Measurements from ENCODE around the gene TSPEAR. TPM values are rescaled to one million over a fixed set of nuclear protein-coding genes. Genes with fewer than 3 reads are reported as not detected.
A peak's percentile ranks its signal among the peaks of the same experiment; 100 is the strongest.
"Not testable (repeated sequence)": the region's sequence is repeated elsewhere in the genome, so short reads cannot be mapped to it uniquely, and the experiment has no call there.

The TSPEAR gene
- total and polyA plus RNA-seq, 11 donors, result 0.01 to 2.6 (median 0.71) TPM; not detected in 2

DNA sequence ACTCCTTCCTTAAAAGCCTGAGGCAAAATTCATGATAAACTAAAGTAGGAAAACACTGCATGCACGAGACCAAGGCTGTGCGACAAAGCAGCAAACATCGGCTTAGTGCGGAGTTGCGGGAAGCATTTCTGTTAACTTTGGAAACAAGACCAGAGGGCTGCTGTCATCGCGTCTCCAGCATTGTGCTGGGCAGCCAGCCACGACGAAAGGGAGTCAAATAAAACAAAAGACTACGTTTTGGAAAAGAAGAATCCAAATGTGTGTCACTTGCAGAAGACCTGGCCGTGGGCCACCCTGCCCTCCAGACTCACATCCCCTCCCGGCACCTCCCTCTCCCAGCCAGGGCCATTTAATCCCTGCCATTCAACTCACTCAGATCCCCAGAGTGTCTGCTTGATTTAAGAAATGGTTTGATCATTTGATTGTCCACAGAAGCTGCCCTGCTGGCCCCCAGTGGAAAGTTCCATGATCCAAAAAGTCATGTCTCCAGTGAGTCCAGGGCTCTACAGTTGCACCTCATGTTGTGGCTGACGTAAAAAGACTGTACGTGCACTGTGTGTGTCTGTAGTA, 67.5 kb downstream of the TSPEAR start:
- no peaks in the 10 kb centered on the region for H3K36me3 ChIP-seq
- ATAC-seq (no peak), DNase-seq (no peak)
- no peak overlapping the region for H3K27ac ChIP-seq
- intact Hi-C loops (cut with DNase I), result no loop called here
- TF ChIP-seq, protein P1, sequence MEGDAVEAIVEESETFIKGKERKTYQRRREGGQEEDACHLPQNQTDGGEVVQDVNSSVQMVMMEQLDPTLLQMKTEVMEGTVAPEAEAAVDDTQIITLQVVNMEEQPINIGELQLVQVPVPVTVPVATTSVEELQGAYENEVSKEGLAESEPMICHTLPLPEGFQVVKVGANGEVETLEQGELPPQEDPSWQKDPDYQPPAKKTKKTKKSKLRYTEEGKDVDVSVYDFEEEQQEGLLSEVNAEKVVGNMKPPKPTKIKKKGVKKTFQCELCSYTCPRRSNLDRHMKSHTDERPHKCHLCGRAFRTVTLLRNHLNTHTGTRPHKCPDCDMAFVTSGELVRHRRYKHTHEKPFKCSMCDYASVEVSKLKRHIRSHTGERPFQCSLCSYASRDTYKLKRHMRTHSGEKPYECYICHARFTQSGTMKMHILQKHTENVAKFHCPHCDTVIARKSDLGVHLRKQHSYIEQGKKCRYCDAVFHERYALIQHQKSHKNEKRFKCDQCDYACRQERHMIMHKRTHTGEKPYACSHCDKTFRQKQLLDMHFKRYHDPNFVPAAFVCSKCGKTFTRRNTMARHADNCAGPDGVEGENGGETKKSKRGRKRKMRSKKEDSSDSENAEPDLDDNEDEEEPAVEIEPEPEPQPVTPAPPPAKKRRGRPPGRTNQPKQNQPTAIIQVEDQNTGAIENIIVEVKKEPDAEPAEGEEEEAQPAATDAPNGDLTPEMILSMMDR (IDR thresholded peaks at IDR 0.05), result no peak
- TF ChIP-seq POLR2A (IDR thresholded peaks at IDR 0.05), result no peak
- H3K4me3 ChIP-seq, result no peak overlapping the region
- peaks cover 0 to 37% (median 13%) of the 10 kb centered on the region in 12 donors for H3K9me3 ChIP-seq
- peaks cover 0 to 22% (median 0%) of the 10 kb centered on the region in 9 donors for H3K27me3 ChIP-seq
- WGBS, 4 donors, result 66 to 81% (median 70%) methylated on average over 14 of the region's 14 CpGs
- H3K4me1 ChIP-seq, result no peaks in the 10 kb centered on the region

GRCh38 chr21:44640761-44641160, 70.6 kb downstream of the TSPEAR start:
- peaks cover 0 to 37% (median 13%) of the 10 kb centered on the region in 12 donors for H3K9me3 ChIP-seq
- 64 to 83% (median 79%) methylated on average over 5 of the region's 5 CpGs for WGBS, 4 donors
- no peak overlapping the region for H3K27ac ChIP-seq
- H3K27me3 ChIP-seq, result peaks cover 0 to 21% (median 0%) of the 10 kb centered on the region in 9 donors
- intact Hi-C loops (cut with DNase I), result no loop called here
- no peak for ATAC-seq
- no peaks in the 10 kb centered on the region for H3K4me1 ChIP-seq
- H3K4me3 ChIP-seq, result no peak overlapping the region
- no peaks in the 10 kb centered on the region for H3K36me3 ChIP-seq
- TF ChIP-seq, protein P1 (IDR thresholded peaks at IDR 0.05), result no peak
- TF ChIP-seq POLR2A (IDR thresholded peaks at IDR 0.05), result no peak
- no peak for DNase-seq

GRCh38 chr21:44639331-44639655, 72.1 kb downstream of the TSPEAR start:
- H3K4me1 ChIP-seq, result no peaks in the 10 kb centered on the region
- H3K4me3 ChIP-seq, result no peak overlapping the region
- peaks cover 0 to 21% (median 0%) of the 10 kb centered on the region in 9 donors for H3K27me3 ChIP-seq
- intact Hi-C loops (cut with DNase I), result no loop called here
- 82 to 90% (median 87%) methylated on average over 8 to 12 of the region's 12 CpGs for WGBS, 4 donors
- H3K27ac ChIP-seq, result no peak overlapping the region
- no peak for ATAC-seq
- no peak for DNase-seq
- TF ChIP-seq, protein P1 (IDR thresholded peaks at IDR 0.05), result no peak
- TF ChIP-seq POLR2A (IDR thresholded peaks at IDR 0.05), result no peak
- no peaks in the 10 kb centered on the region for H3K36me3 ChIP-seq
- peaks cover 0 to 26% (median 3%) of the 10 kb centered on the region in 12 donors for H3K9me3 ChIP-seq

DNA sequence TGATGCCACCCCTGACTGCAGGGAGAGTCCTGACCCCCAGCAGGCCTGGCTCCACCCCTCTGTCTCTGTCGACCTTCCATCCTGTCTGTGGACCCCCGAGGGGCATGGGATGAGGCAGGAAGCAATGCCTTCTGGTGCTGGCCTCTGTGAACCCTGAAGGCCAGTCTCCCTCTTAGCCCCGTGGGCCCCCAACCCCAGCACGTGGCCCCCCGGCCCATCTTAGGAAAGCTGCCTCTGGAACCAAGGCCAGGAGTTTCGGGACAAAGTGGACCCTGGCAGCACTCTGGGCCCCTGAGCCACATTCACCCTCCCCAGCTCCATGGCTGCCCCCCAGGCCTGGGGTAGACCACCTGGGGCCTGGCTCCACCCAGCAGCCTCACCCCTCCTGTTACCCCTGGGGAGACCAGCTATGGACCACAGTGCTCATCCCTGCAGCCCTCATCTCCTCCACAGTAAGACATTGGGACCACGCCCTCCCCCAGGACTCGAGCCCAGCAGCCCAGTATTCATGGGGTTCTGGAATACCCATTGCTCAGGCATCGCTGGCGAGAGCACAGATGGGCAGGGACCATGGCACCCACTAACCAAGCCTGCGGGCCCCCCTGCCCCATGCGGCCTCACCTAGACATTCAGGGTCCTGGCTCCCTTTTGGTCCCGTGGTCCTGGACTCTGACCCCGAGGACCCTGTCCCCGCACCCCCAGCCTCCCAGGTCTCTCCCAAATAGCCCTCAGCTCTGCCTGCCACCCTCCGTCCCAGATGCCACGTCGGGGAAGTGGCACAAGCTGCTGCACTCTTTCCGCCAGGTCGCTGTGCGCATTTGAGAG, 72.7 kb downstream of the TSPEAR start:
- DNase-seq; H3K36me3 ChIP-seq; H3K4me3 ChIP-seq; intact Hi-C loops (cut with DNase I); H3K4me1 ChIP-seq; H3K27ac ChIP-seq; ATAC-seq: not testable (repeated sequence)
- Histone ChIP-seq H3K27me3 (peaks cover 0 to 21% (median 0%) of the 10 kb centered on the region in 9 donors), H3K9me3 (peaks cover 0 to 21% (median 0%) of the 10 kb centered on the region in 12 donors)
- 72 to 95% (median 80%) methylated on average over 11 to 21 of the region's 21 CpGs for WGBS, 4 donors

- H3K4me1 ChIP-seq; H3K36me3 ChIP-seq; H3K4me3 ChIP-seq; DNase-seq; intact Hi-C loops (cut with DNase I); H3K27ac ChIP-seq: not testable (repeated sequence)
- peak in 2 of 4 donors; percentile 34 for ATAC-seq
- H3K9me3 ChIP-seq, result peaks cover 0 to 17% (median 1%) of the 10 kb centered on the region in 12 donors
- WGBS, 4 donors, result 49 to 56% (median 55%) methylated on average over 10 to 12 of the region's 12 CpGs
- H3K27me3 ChIP-seq, result peaks cover 0 to 21% (median 0%) of the 10 kb centered on the region in 9 donors
Measured at GRCh38 chr21:44637851-44638348, 73.5 kb downstream of the TSPEAR start.
